ENCODE measurements around the gene SALL4. TPM values are rescaled to one million over a fixed set of nuclear protein-coding genes. Genes with fewer than 3 reads are reported as not detected.

Gene SALL4
- total and polyA plus RNA-seq, 9 of the 15 experiments (the other 6 are each of a cell fraction or from before 2014, with no cell fraction given): 0.03 to 0.07 TPM; not detected in 7

GRCh38 chr20:51747182-51747911 lies 55.0 kb downstream of the SALL4 start:
- in situ Hi-C loops (cut with MboI): no loop called here
- no peaks in the 10 kb centered on the region for H3K9me3 ChIP-seq (replicated peaks; ENCODE audit: control insufficient read depth, insufficient read depth, low read depth, low read length)
- DNase-seq (ENCODE audit: extremely low read depth in 1 of 4, low spot score in 3 of 4) (no peak), ATAC-seq (no peak), FAIRE-seq (no peak)
- no peaks in the 10 kb centered on the region for H3K36me3 ChIP-seq (ENCODE audit: control insufficient read depth, insufficient read depth, low read length)
- BruUV-seq (replicated peaks): no TSS peak
- H3K9ac ChIP-seq (ENCODE audit: insufficient read depth in 1 of 2, low read depth in 2 of 2, low read length in 2 of 2): no peak overlapping the region
- no peak overlapping the region for H2AFZ ChIP-seq (ENCODE audit: low read depth, low read length)
- no peak overlapping the region for H3K4me2 ChIP-seq (ENCODE audit: insufficient read depth, low read length)
- ChIA-PET CTCF (ENCODE audit: low intra/inter-chr PET ratio) (no interaction called here), POLR2A (no interaction called here)
- no peaks in the 10 kb centered on the region for H3K4me1 ChIP-seq (replicated peaks in 1 of 2; ENCODE audit: control insufficient read depth in 2 of 2, insufficient read depth in 2 of 2, low read length in 2 of 2)
- 0% methylated on average over 7 of the region's 7 CpGs for WGBS (ENCODE audit: insufficient coverage, low coverage, missing lambda C conversion rate)
- H3K79me2 ChIP-seq (ENCODE audit: control insufficient read depth, insufficient read depth, low read length): no peaks in the 10 kb centered on the region
- no peaks in the 10 kb centered on the region; the same call in 1 of the 2 replicates for H4K20me1 ChIP-seq (replicated peaks; ENCODE audit: control insufficient read depth, insufficient read depth, low read length)
- H3K27me3 ChIP-seq (ENCODE audit: control insufficient read depth in 2 of 2, insufficient read depth in 2 of 2, low read length in 2 of 2): peaks cover 8 to 14% of the 10 kb centered on the region in 2 experiments; a peak in 3 of 5 replicates
- no peak overlapping the region for H3K27ac ChIP-seq (ENCODE audit: extremely low read depth, low read depth, low read length)
- no peaks in the 10 kb centered on the region for H3K9me1 ChIP-seq (ENCODE audit: control insufficient read depth, insufficient read depth, low read length)
- intact Hi-C loops (cut with micrococcal nuclease): no loop called here
- no peak overlapping the region for H3K4me3 ChIP-seq
- no peak for TF ChIP-seq ZNF561 (CRISPR knock-in tag; conservative IDR thresholded peaks at IDR 0.05)
- no peak for TF ChIP-seq SMARCE1 (IDR thresholded peaks at IDR 0.05)
- TF ChIP-seq MEF2D (tag; conservative IDR thresholded peaks at IDR 0.05; ENCODE audit: low read depth): no peak
- no peak for TF ChIP-seq RNF219 (CRISPR knock-in tag; IDR thresholded peaks at IDR 0.05)
- no peak for TF ChIP-seq ZNF707 (CRISPR knock-in tag; conservative IDR thresholded peaks at IDR 0.05)
- TF ChIP-seq, protein P1, sequence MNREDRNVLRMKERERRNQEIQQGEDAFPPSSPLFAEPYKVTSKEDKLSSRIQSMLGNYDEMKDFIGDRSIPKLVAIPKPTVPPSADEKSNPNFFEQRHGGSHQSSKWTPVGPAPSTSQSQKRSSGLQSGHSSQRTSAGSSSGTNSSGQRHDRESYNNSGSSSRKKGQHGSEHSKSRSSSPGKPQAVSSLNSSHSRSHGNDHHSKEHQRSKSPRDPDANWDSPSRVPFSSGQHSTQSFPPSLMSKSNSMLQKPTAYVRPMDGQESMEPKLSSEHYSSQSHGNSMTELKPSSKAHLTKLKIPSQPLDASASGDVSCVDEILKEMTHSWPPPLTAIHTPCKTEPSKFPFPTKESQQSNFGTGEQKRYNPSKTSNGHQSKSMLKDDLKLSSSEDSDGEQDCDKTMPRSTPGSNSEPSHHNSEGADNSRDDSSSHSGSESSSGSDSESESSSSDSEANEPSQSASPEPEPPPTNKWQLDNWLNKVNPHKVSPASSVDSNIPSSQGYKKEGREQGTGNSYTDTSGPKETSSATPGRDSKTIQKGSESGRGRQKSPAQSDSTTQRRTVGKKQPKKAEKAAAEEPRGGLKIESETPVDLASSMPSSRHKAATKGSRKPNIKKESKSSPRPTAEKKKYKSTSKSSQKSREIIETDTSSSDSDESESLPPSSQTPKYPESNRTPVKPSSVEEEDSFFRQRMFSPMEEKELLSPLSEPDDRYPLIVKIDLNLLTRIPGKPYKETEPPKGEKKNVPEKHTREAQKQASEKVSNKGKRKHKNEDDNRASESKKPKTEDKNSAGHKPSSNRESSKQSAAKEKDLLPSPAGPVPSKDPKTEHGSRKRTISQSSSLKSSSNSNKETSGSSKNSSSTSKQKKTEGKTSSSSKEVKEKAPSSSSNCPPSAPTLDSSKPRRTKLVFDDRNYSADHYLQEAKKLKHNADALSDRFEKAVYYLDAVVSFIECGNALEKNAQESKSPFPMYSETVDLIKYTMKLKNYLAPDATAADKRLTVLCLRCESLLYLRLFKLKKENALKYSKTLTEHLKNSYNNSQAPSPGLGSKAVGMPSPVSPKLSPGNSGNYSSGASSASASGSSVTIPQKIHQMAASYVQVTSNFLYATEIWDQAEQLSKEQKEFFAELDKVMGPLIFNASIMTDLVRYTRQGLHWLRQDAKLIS (CRISPR knock-in tag; IDR thresholded peaks at IDR 0.05): no peak
- no peak for TF ChIP-seq PREB (CRISPR knock-in tag; IDR thresholded peaks at IDR 0.05)
- TF ChIP-seq RBFOX2 (IDR thresholded peaks at IDR 0.05; ENCODE audit: low read depth, low read length): no peak
- TF ChIP-seq TOE1 (IDR thresholded peaks at IDR 0.05; ENCODE audit: borderline replicate concordance): no peak
- TF ChIP-seq TOE1 (CRISPR knock-in tag; IDR thresholded peaks at IDR 0.05; ENCODE audit: borderline replicate concordance, low read depth): no peak
- TF ChIP-seq HDAC6 (IDR thresholded peaks at IDR 0.05; ENCODE audit: low read depth, low read length): no peak
- no peak for TF ChIP-seq ZBED1 (IDR thresholded peaks at IDR 0.05)
- TF ChIP-seq ZNF444 (CRISPR knock-in tag; IDR thresholded peaks at IDR 0.05): no peak
- TF ChIP-seq FOXK1 (CRISPR knock-in tag; IDR thresholded peaks at IDR 0.05; ENCODE audit: borderline replicate concordance): no peak
- no peak for TF ChIP-seq COPS2 (conservative IDR thresholded peaks at IDR 0.05)

All from K562 (cell line).